ENCODE measurements around the gene CEPT1. TPM values are rescaled to one million over a fixed set of nuclear protein-coding genes. Genes with fewer than 3 reads are reported as not detected.
A peak's percentile ranks its signal among the peaks of the same experiment; 100 is the strongest.

CEPT1 gene
- total and polyA plus RNA-seq, 2 of the 13 experiments (the other 11 are each of a cell fraction or from before 2014, with no cell fraction given): 35.7 to 48.2 TPM

DNA sequence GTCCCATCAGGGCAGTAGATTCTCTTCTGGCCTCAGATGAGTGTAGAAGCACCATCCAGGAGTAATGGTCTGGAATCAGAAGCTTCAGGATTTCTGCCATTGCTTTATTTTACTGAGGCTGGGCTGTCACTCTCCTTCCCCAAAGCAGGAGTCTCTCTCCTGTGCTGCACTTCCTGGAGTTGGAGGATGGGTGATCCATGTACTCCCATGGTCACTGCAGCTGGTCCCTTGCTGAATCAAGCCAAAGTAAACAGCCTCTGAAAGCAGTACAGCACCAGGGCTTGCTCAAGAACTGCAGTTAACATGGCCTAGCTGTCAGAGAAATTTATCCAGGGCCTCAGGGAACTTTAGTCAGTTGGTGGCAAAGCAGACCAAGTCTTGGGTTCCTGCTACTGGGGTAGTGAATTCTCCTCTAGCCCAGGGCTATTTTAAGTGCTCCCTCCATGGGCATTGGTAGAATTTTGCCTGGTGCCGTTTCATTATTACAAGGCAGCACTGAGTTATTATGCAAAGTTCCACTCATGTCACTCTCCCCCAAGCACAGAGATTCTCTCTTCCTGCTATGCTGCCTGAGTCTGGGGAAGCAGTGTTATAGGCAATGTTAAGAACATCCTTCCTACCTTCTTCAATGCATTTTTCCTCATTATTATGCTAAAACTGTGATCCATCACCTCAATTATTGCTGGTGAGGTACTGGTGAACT, 29.7 kb upstream of the CEPT1 start (continued):
- TF ChIP-seq, protein P1, sequence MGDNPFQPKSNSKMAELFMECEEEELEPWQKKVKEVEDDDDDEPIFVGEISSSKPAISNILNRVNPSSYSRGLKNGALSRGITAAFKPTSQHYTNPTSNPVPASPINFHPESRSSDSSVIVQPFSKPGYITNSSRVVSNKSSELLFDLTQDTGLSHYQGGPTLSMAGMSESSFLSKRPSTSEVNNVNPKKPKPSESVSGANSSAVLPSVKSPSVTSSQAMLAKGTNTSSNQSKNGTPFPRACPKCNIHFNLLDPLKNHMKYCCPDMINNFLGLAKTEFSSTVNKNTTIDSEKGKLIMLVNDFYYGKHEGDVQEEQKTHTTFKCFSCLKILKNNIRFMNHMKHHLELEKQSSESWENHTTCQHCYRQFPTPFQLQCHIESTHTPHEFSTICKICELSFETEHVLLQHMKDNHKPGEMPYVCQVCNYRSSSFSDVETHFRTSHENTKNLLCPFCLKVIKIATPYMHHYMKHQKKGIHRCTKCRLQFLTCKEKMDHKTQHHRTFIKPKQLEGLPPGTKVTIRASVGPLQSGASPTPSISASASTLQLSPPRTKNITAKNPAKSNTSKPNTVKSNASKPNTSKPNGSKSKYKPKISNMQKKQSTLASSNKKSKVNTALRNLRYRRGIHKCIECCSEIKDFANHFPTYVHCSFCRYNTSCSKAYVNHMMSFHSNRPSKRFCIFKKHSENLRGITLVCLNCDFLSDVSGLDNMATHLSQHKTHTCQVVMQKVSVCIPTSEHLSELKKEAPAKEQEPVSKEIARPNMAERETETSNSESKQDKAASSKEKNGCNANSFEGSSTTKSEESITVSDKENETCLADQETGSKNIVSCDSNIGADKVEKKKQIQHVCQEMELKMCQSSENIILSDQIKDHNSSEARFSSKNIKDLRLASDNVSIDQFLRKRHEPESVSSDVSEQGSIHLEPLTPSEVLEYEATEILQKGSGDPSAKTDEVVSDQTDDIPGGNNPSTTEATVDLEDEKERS (CRISPR knock-in tag; IDR thresholded peaks at IDR 0.05): no peak
- TF ChIP-seq RFX3 (CRISPR knock-in tag; IDR thresholded peaks at IDR 0.05) (no peak), ZNF180 (CRISPR knock-in tag; IDR thresholded peaks at IDR 0.05; ENCODE audit: borderline replicate concordance, low read depth) (no peak), ZNF644 (CRISPR knock-in tag; IDR thresholded peaks at IDR 0.05; ENCODE audit: low read depth) (peak; percentile 82), SP2 (CRISPR knock-in tag; IDR thresholded peaks at IDR 0.05) (no peak), IKZF4 (CRISPR knock-in tag; IDR thresholded peaks at IDR 0.05; ENCODE audit: borderline replicate concordance, low read depth, not compliant biosample characterization) (no peak), KDM2A (CRISPR knock-in tag; IDR thresholded peaks at IDR 0.05; ENCODE audit: borderline replicate concordance, low read depth) (no peak), ZBTB42 (CRISPR knock-in tag; IDR thresholded peaks at IDR 0.05) (no peak), KDM5B (CRISPR knock-in tag; IDR thresholded peaks at IDR 0.05; ENCODE audit: borderline replicate concordance) (no peak), RORA (CRISPR knock-in tag; IDR thresholded peaks at IDR 0.05) (no peak)
- TF ChIP-seq, protein P2, sequence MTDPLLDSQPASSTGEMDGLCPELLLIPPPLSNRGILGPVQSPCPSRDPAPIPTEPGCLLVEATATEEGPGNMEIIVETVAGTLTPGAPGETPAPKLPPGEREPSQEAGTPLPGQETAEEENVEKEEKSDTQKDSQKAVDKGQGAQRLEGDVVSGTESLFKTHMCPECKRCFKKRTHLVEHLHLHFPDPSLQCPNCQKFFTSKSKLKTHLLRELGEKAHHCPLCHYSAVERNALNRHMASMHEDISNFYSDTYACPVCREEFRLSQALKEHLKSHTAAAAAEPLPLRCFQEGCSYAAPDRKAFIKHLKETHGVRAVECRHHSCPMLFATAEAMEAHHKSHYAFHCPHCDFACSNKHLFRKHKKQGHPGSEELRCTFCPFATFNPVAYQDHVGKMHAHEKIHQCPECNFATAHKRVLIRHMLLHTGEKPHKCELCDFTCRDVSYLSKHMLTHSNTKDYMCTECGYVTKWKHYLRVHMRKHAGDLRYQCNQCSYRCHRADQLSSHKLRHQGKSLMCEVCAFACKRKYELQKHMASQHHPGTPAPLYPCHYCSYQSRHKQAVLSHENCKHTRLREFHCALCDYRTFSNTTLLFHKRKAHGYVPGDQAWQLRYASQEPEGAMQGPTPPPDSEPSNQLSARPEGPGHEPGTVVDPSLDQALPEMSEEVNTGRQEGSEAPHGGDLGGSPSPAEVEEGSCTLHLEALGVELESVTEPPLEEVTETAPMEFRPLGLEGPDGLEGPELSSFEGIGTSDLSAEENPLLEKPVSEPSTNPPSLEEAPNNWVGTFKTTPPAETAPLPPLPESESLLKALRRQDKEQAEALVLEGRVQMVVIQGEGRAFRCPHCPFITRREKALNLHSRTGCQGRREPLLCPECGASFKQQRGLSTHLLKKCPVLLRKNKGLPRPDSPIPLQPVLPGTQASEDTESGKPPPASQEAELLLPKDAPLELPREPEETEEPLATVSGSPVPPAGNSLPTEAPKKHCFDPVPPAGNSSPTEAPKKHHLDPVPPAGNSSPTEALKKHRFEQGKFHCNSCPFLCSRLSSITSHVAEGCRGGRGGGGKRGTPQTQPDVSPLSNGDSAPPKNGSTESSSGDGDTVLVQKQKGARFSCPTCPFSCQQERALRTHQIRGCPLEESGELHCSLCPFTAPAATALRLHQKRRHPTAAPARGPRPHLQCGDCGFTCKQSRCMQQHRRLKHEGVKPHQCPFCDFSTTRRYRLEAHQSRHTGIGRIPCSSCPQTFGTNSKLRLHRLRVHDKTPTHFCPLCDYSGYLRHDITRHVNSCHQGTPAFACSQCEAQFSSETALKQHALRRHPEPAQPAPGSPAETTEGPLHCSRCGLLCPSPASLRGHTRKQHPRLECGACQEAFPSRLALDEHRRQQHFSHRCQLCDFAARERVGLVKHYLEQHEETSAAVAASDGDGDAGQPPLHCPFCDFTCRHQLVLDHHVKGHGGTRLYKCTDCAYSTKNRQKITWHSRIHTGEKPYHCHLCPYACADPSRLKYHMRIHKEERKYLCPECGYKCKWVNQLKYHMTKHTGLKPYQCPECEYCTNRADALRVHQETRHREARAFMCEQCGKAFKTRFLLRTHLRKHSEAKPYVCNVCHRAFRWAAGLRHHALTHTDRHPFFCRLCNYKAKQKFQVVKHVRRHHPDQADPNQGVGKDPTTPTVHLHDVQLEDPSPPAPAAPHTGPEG (CRISPR knock-in tag; IDR thresholded peaks at IDR 0.05): no peak
- TF ChIP-seq, protein P3, sequence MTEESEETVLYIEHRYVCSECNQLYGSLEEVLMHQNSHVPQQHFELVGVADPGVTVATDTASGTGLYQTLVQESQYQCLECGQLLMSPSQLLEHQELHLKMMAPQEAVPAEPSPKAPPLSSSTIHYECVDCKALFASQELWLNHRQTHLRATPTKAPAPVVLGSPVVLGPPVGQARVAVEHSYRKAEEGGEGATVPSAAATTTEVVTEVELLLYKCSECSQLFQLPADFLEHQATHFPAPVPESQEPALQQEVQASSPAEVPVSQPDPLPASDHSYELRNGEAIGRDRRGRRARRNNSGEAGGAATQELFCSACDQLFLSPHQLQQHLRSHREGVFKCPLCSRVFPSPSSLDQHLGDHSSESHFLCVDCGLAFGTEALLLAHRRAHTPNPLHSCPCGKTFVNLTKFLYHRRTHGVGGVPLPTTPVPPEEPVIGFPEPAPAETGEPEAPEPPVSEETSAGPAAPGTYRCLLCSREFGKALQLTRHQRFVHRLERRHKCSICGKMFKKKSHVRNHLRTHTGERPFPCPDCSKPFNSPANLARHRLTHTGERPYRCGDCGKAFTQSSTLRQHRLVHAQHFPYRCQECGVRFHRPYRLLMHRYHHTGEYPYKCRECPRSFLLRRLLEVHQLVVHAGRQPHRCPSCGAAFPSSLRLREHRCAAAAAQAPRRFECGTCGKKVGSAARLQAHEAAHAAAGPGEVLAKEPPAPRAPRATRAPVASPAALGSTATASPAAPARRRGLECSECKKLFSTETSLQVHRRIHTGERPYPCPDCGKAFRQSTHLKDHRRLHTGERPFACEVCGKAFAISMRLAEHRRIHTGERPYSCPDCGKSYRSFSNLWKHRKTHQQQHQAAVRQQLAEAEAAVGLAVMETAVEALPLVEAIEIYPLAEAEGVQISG (CRISPR knock-in tag; IDR thresholded peaks at IDR 0.05): peak; percentile 40; the same call in 1 of the 2 replicates
- TF ChIP-seq, protein P4, sequence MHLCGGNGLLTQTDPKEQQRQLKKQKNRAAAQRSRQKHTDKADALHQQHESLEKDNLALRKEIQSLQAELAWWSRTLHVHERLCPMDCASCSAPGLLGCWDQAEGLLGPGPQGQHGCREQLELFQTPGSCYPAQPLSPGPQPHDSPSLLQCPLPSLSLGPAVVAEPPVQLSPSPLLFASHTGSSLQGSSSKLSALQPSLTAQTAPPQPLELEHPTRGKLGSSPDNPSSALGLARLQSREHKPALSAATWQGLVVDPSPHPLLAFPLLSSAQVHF (CRISPR knock-in tag; IDR thresholded peaks at IDR 0.05): no peak
- TF ChIP-seq, protein P5, sequence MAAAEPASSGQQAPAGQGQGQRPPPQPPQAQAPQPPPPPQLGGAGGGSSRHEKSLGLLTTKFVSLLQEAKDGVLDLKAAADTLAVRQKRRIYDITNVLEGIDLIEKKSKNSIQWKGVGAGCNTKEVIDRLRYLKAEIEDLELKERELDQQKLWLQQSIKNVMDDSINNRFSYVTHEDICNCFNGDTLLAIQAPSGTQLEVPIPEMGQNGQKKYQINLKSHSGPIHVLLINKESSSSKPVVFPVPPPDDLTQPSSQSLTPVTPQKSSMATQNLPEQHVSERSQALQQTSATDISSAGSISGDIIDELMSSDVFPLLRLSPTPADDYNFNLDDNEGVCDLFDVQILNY (CRISPR knock-in tag; conservative IDR thresholded peaks at IDR 0.05): no peak

Data from HepG2 (cell line).